Renal pelvis (tissue), 12 donors: ENCODE measurements around the gene FBXL22. TPM values are rescaled to one million over a fixed set of nuclear protein-coding genes. Genes with fewer than 3 reads are reported as not detected.

Experiments used
- DNase-seq: peaks from one replicate; pipeline ENCODE4 v3.0.0-alpha.2; 2013
- long read RNA-seq, 16 experiments: transcript quantifications; one replicate each; lab custom pipeline, GENCODE V29; 2026
- polyA plus RNA-seq, 3 donors: library from polyadenylated mRNA; unstranded; fragments of 120-200 nt; gene quantifications; one replicate each; pipeline ENCODE4 v1.2.1, GENCODE V29; 2013; ENCODE audit not compliant: insufficient read length in 3 of 3

FBXL22 gene
- 1 to 10 TPM; 1.5 to 1.6 (median 1.6) TPM for polyA plus RNA-seq
- long read RNA-seq, donor 1 = 0 reads
- long read RNA-seq, donor 2 = 0 reads
- long read RNA-seq, donor 3 = 0 reads
- long read RNA-seq, donor 4 = 0 reads
- long read RNA-seq, donor 5 = 0 reads
- long read RNA-seq, donor 6 = 0 reads
- long read RNA-seq, donor 7, partial matches to known transcripts = 0 of 1 reads
- long read RNA-seq, donor 7, other reads (novel, unspliced or antisense) = 0 of 1 reads
- long read RNA-seq, donor 8 = 0 reads
- long read RNA-seq, donor 9 = 0 reads
- long read RNA-seq, donor 10 = 0 reads
- long read RNA-seq, donor 11 = 0 reads
- long read RNA-seq, donor 12 = 0 reads
- long read RNA-seq, donor 13 = 0 reads
- long read RNA-seq, donor 14 = 0 reads
- long read RNA-seq, donor 15 = 0 reads
- long read RNA-seq, donor 16 = 0 reads

GRCh38 chr15:63597038-63597790 is at the start of gene FBXL22:
FBXL22 (plus strand) TSS chr15:63597387; CDS start chr15:63597393, 6 bp downstream.
- no peak for DNase-seq

- no peak for DNase-seq
Measured at GRCh38 chr15:63551400-63551799, 45.8 kb upstream of the FBXL22 start.

- DNase-seq = peak; percentile 24
Measured at GRCh38 chr15:63553388-63553791, 43.8 kb upstream of the FBXL22 start.

- no peak for DNase-seq
Measured at GRCh38 chr15:63554337-63554927, 42.8 kb upstream of the FBXL22 start.

GRCh38 chr15:63555507-63555906 is 41.7 kb upstream of the FBXL22 start:
- DNase-seq = no peak

- no peak for DNase-seq
Measured at GRCh38 chr15:63556246-63556645, 40.9 kb upstream of the FBXL22 start.

- no peak for DNase-seq
Measured at GRCh38 chr15:63556736-63557135, 40.5 kb upstream of the FBXL22 start.

GRCh38 chr15:63559753-63560152 is 37.4 kb upstream of the FBXL22 start:
- no peak for DNase-seq

GRCh38 chr15:63560741-63561448 is 36.3 kb upstream of the FBXL22 start:
- no peak for DNase-seq

- DNase-seq = no peak
Measured at GRCh38 chr15:63564093-63564492, 33.1 kb upstream of the FBXL22 start.

- DNase-seq = no peak
Measured at GRCh38 chr15:63565536-63566186, 31.5 kb upstream of the FBXL22 start.

GRCh38 chr15:63572749-63573464 is 24.3 kb upstream of the FBXL22 start:
- no peak for DNase-seq

- DNase-seq = peak; percentile 27
Measured at GRCh38 chr15:63573533-63573932, 23.7 kb upstream of the FBXL22 start.

GRCh38 chr15:63575312-63575711 is 21.9 kb upstream of the FBXL22 start:
- DNase-seq = no peak

- DNase-seq = no peak
Measured at GRCh38 chr15:63576441-63576840, 20.7 kb upstream of the FBXL22 start.

- no peak for DNase-seq
Measured at GRCh38 chr15:63582179-63582578, 15.0 kb upstream of the FBXL22 start.

GRCh38 chr15:63582718-63583426 is 14.3 kb upstream of the FBXL22 start:
- peak; percentile 29 for DNase-seq

- DNase-seq = no peak
Measured at GRCh38 chr15:63586790-63587189, 10.4 kb upstream of the FBXL22 start.

- DNase-seq = no peak
Measured at GRCh38 chr15:63587527-63587926, 9.7 kb upstream of the FBXL22 start.

GRCh38 chr15:63588826-63589225 is 8.4 kb upstream of the FBXL22 start:
- no peak for DNase-seq
